Tibial nerve (tissue), 4 donors: ENCODE measurements around the gene CASKIN1. TPM values are rescaled to one million over a fixed set of nuclear protein-coding genes. Genes with fewer than 3 reads are reported as not detected.

ENCODE experiments used
- DNase-seq, 2 donors: peaks; one replicate each; pipeline ENCODE4 v3.0.0-alpha.2; 2019; ENCODE audit warnings: low spot score in 2 of 2
- H3K27ac ChIP-seq, 4 donors: fragments of 200-600 bp; sonication (generic) in 3 of 4; one replicate each; pipeline ENCODE4 v1.5.1; 2017 to 2019; ENCODE audit warnings: mild to moderate bottlenecking in 1 of 4
- H3K27me3 ChIP-seq, 2 donors: fragments of 200-600 bp; sonication (generic) in 1 of 2; one replicate each; pipeline versions ENCODE4 v1.5.1 to v1.6.0; 2017 to 2019
- H3K36me3 ChIP-seq, 3 donors: fragments of 200-600 bp; sonication (generic); one replicate each; pipeline ENCODE4 v1.5.1; 2018 to 2019
- H3K4me1 ChIP-seq, 4 donors: fragments of 200-600 bp; sonication (generic) in 3 of 4; one replicate each; pipeline ENCODE4 v1.5.1; 2017 to 2019
- H3K4me3 ChIP-seq, 4 donors: fragments of 200-600 bp; sonication (generic) in 3 of 4; one replicate each; pipeline ENCODE4 v1.5.1; 2017 to 2019; ENCODE audit warnings: mild to moderate bottlenecking in 1 of 4, moderate library complexity in 1 of 4
- H3K9me3 ChIP-seq, 4 donors: fragments of 200-600 bp; sonication (generic) in 3 of 4; one replicate each; pipeline ENCODE4 v1.5.1; 2017 to 2019
- EP300 ChIP-seq, 2 donors: sonication (generic); formaldehyde crosslinking; IDR thresholded peaks; one replicate each; pipeline ENCODE4 v1.6.1; 2017; ENCODE audit warnings: antibody characterized with exemption in 2 of 2, mild to moderate bottlenecking in 1 of 2
- POLR2A ChIP-seq, 2 donors: fragments of 450-650 bp; IDR thresholded peaks; one replicate each; pipeline ENCODE4 v1.6.1; 2017; ENCODE audit warnings: antibody characterized with exemption in 2 of 2, mild to moderate bottlenecking in 2 of 2, moderate library complexity in 2 of 2
- WGBS, 2 donors: methylation state at CpG; one replicate each; pipeline ENCODE4 v1.1.5; 2018; 5-methylcytosine and 5-hydroxymethylcytosine counted together
- total RNA-seq, 4 donors: library from RNA; depleted of rRNA; stranded (reverse); fragments of >200 nt; gene quantifications; one replicate each; pipeline ENCODE4 v1.1.0, GENCODE V29; 2016
- TF ChIP-seq, protein P1 (sequence below), 5 experiments: fragments of 200-600 bp in 3 of 5; fragments of 450-650 bp in 2 of 5; sonication (generic) in 3 of 5; IDR thresholded peaks; one replicate each; pipeline ENCODE4 v1.5.1; 2016 to 2019; ENCODE audit warnings: antibody characterized with exemption in 5 of 5, mild to moderate bottlenecking in 3 of 5, moderate library complexity in 2 of 5

CASKIN1 gene
- total RNA-seq, 4 donors from 2014 or later, result 0.20 to 0.63 (median 0.30) TPM; not detected in 1

DNA sequence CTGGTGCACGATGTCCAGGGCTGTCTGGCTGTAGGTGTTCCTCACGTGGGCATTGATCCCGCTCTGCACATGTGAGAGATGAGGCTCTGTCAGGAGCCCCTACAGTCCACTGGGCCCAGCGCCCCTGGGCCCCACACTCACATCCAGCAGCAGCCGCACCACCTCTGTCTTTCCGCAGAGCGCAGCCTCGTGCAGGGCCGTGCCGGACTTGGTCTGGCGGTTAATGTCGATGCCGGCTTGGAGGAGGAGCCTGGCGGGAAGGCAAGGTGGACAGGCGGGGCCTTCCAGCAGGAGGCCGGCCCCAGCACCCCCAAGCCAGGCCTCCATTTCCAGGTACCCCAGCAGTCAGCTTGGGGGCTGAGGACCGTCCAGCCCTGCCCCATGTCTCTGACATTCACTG, 9.2 kb downstream of the CASKIN1 start:
- no peak for TF ChIP-seq EP300 (IDR thresholded peaks at IDR 0.05)
- TF ChIP-seq, protein P1, sequence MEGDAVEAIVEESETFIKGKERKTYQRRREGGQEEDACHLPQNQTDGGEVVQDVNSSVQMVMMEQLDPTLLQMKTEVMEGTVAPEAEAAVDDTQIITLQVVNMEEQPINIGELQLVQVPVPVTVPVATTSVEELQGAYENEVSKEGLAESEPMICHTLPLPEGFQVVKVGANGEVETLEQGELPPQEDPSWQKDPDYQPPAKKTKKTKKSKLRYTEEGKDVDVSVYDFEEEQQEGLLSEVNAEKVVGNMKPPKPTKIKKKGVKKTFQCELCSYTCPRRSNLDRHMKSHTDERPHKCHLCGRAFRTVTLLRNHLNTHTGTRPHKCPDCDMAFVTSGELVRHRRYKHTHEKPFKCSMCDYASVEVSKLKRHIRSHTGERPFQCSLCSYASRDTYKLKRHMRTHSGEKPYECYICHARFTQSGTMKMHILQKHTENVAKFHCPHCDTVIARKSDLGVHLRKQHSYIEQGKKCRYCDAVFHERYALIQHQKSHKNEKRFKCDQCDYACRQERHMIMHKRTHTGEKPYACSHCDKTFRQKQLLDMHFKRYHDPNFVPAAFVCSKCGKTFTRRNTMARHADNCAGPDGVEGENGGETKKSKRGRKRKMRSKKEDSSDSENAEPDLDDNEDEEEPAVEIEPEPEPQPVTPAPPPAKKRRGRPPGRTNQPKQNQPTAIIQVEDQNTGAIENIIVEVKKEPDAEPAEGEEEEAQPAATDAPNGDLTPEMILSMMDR (IDR thresholded peaks at IDR 0.05), result no peak
- TF ChIP-seq POLR2A (IDR thresholded peaks at IDR 0.05), result no peak
- WGBS, 2 donors, result 71 to 82% methylated on average over 13 to 17 of the region's 17 CpGs
- H3K27me3 ChIP-seq, result no peaks in the 10 kb centered on the region
- H3K27ac ChIP-seq, result no peak overlapping the region
- no peak for DNase-seq
- H3K9me3 ChIP-seq, result no peaks in the 10 kb centered on the region
- H3K4me1 ChIP-seq, result peaks cover 0 to 12% (median 5%) of the 10 kb centered on the region in 4 donors
- no peaks in the 10 kb centered on the region for H3K36me3 ChIP-seq
- H3K4me3 ChIP-seq, result no peak overlapping the region

DNA sequence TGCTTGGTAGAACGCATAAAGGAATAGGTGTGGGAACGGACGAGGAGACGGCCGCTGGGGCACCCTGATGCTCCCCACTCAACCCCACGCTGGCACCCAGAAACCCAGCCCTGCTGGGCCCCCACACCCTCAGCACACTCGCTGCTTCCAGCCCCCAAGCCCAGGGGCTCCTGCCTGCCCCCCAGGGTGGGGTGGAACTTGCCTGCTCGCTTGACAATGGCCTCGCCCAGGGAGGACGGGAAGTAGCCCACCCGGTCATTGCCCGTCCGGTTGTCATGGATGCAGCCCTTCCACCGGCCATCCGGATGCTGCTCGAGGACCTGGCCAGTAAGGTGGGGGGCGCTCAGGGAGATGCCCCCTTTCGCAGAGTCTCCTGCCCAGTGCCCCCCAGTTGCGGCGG, 9.9 kb downstream of the CASKIN1 start:
- no peak for TF ChIP-seq EP300 (IDR thresholded peaks at IDR 0.05)
- TF ChIP-seq, protein P1 (IDR thresholded peaks at IDR 0.05), result no peak
- no peak for TF ChIP-seq POLR2A (IDR thresholded peaks at IDR 0.05)
- Histone ChIP-seq H3K27ac (no peak overlapping the region), H3K36me3 (no peaks in the 10 kb centered on the region), H3K4me3 (no peak overlapping the region), H3K4me1 (peaks cover 0 to 10% (median 4%) of the 10 kb centered on the region in 4 donors), H3K27me3 (no peaks in the 10 kb centered on the region), H3K9me3 (no peaks in the 10 kb centered on the region)
- WGBS, 2 donors, result 90 to 91% methylated on average over 6 to 15 of the region's 20 CpGs
- no peak for DNase-seq

DNA sequence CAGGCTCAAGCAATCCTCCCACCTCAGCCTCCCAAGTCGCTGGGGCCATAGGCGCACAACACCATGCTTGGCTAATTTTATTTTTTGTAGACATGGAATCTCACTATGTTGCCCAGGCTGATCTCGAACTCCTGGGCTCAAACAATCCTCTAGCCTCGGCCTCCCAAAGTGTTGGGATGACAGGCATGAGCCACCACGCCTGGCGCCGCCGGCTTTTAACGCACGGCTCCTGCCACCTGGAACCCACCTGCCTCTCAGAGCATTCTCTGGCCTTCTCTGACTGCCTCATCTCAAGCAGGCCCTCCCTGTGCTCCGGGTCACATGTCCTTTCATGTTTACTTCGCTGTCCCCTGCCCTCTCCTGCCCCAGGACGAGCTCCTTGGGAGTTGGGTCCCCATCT, 10.3 kb downstream of the CASKIN1 start:
- DNase-seq, result no peak
- Histone ChIP-seq H3K27ac (no peak overlapping the region), H3K9me3 (no peaks in the 10 kb centered on the region), H3K27me3 (no peaks in the 10 kb centered on the region), H3K4me3 (no peak overlapping the region), H3K4me1 (peaks cover 0 to 5% (median 2%) of the 10 kb centered on the region in 4 donors), H3K36me3 (no peaks in the 10 kb centered on the region)
- 89% methylated on average over 13 of the region's 13 CpGs for WGBS, 2 donors
- TF ChIP-seq, protein P1 (IDR thresholded peaks at IDR 0.05), result no peak
- TF ChIP-seq EP300 (IDR thresholded peaks at IDR 0.05) (no peak), POLR2A (IDR thresholded peaks at IDR 0.05) (no peak)

DNA sequence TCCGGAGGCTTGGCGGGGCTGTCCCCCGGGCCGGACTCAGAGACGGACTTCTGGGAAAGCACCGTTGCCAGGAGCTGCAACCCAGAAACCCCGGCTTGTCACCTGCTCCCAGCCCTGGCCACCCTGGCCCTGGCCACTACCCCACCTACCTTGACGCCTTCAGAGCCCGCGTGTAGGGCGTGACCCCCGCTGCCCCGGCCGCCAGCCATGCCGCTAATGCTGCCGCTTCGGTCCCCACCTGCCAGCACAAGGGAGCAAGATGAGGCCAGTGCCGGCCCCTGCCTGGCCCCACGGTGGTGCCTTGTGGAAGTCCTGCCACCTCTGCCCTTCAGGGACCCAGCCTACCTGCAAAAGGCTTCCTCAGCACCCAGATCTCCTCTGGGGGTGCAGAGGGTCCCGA, 11.4 kb downstream of the CASKIN1 start:
- Histone ChIP-seq H3K27me3 (no peaks in the 10 kb centered on the region), H3K4me1 (no peaks in the 10 kb centered on the region), H3K36me3 (no peaks in the 10 kb centered on the region), H3K9me3 (no peaks in the 10 kb centered on the region), H3K27ac (no peak overlapping the region), H3K4me3 (no peak overlapping the region)
- no peak for DNase-seq
- TF ChIP-seq, protein P1 (IDR thresholded peaks at IDR 0.05), result no peak
- TF ChIP-seq POLR2A (IDR thresholded peaks at IDR 0.05), result no peak
- TF ChIP-seq EP300 (IDR thresholded peaks at IDR 0.05), result no peak
- WGBS, 2 donors, result 78 to 93% methylated on average over 15 to 19 of the region's 20 CpGs

DNA sequence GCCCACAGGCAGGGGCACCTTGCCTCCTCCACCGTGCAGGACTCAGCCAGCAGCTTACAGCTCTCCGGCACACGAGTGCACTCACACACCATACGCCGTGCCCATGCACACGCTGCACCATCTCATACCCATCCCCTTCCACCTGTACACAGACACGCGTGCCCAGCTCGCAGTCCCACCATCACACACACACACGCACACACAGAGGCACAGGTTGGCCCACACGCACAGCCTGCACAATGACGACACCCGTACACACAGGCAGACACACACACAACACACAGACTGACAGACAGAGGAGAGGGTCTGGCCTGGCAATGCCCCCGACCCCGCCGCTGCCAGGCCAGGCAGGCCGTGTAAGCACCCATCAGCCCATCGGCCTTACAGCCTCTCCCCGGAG, 12.1 kb downstream of the CASKIN1 start:
- no peak for TF ChIP-seq EP300 (IDR thresholded peaks at IDR 0.05)
- TF ChIP-seq, protein P1 (IDR thresholded peaks at IDR 0.05), result no peak
- no peak for TF ChIP-seq POLR2A (IDR thresholded peaks at IDR 0.05)
- H3K4me3 ChIP-seq, result no peak overlapping the region
- H3K4me1 ChIP-seq, result no peaks in the 10 kb centered on the region
- no peak for DNase-seq
- H3K27ac ChIP-seq, result no peak overlapping the region
- no peaks in the 10 kb centered on the region for H3K9me3 ChIP-seq
- H3K36me3 ChIP-seq, result no peaks in the 10 kb centered on the region
- 87 to 88% methylated on average over 18 to 19 of the region's 19 CpGs for WGBS, 2 donors
- no peaks in the 10 kb centered on the region for H3K27me3 ChIP-seq
